GM23248 (cell line): ENCODE data around the gene TOMM6. TPM values are rescaled to one million over a fixed set of nuclear protein-coding genes. Genes with fewer than 3 reads are reported as not detected.

Experiments used
- DNase-seq: peaks from one replicate; pipeline ENCODE4 v3.0.0-alpha.2; 2015
- H2AFZ ChIP-seq: fragments of 200-600 bp; sonication (generic); 2 replicates; pipeline ENCODE4 v1.6.1; 2016; ENCODE audit warnings: antibody characterized with exemption
- H3F3A ChIP-seq: fragments of 200-600 bp; sonication (generic); 2 replicates; pipeline ENCODE4 v1.6.1; 2016; ENCODE audit warnings: mild to moderate bottlenecking, antibody characterized with exemption, mixed run types; ENCODE audit not compliant: insufficient read depth
- H3K27ac ChIP-seq: fragments of 200-600 bp; sonication (generic); 2 replicates; pipeline ENCODE4 v1.5.1; 2016; ENCODE audit warnings: mild to moderate bottlenecking
- H3K27me3 ChIP-seq: fragments of 200-600 bp; sonication (generic); replicated peaks from 2 replicates; pipeline ENCODE4 v1.6.1; 2016; ENCODE audit warnings: mild to moderate bottlenecking; ENCODE audit not compliant: insufficient read depth
- H3K36me3 ChIP-seq: fragments of 200-600 bp; sonication (generic); 2 replicates; pipeline ENCODE4 v1.6.1; 2016; ENCODE audit warnings: low read depth, mild to moderate bottlenecking
- H3K4me1 ChIP-seq: fragments of 200-600 bp; sonication (generic); 2 replicates; pipeline ENCODE4 v1.6.1; 2016; ENCODE audit warnings: mild to moderate bottlenecking; ENCODE audit not compliant: insufficient read depth
- H3K4me2 ChIP-seq: fragments of 200-600 bp; sonication (generic); one replicate; pipeline ENCODE4 v1.6.1; 2016; ENCODE audit warnings: mild to moderate bottlenecking; ENCODE audit not compliant: unreplicated experiment
- H3K4me3 ChIP-seq: fragments of 200-600 bp; sonication (generic); 2 replicates; pipeline ENCODE4 v1.5.1; 2016; ENCODE audit warnings: mild to moderate bottlenecking
- H3K79me2 ChIP-seq: fragments of 200-600 bp; sonication (generic); 2 replicates; pipeline ENCODE4 v1.6.1; 2016; ENCODE audit warnings: mild to moderate bottlenecking; ENCODE audit not compliant: insufficient read depth
- H3K9ac ChIP-seq: fragments of 200-600 bp; sonication (generic); 2 replicates; pipeline ENCODE4 v1.6.1; 2016; ENCODE audit warnings: mild to moderate bottlenecking
- H3K9me2 ChIP-seq: fragments of 200-600 bp; sonication (generic); 2 replicates; pipeline ENCODE4 v1.6.1; 2016; ENCODE audit warnings: mixed run types, mild to moderate bottlenecking, moderate library complexity; ENCODE audit not compliant: insufficient read depth
- H3K9me3 ChIP-seq: fragments of 200-600 bp; sonication (generic); one replicate; pipeline ENCODE4 v1.6.1; 2017; ENCODE audit warnings: low read depth
- H4K20me1 ChIP-seq: fragments of 200-600 bp; sonication (generic); 2 replicates; pipeline ENCODE4 v1.6.0; 2016; ENCODE audit not compliant: insufficient read depth
- EZH2 ChIP-seq: fragments of 200-600 bp; sonication (generic); IDR thresholded peaks from 2 replicates; pipeline ENCODE4 v1.6.1; 2018; ENCODE audit warnings: antibody characterized with exemption, mild to moderate bottlenecking; ENCODE audit not compliant: insufficient read depth, poor library complexity, severe bottlenecking
- EZH2phosphoT487 ChIP-seq: fragments of 200-600 bp; sonication (generic); IDR thresholded peaks from 2 replicates; pipeline ENCODE4 v1.6.1; 2018; ENCODE audit warnings: antibody characterized with exemption, moderate library complexity, mild to moderate bottlenecking, low read depth; ENCODE audit not compliant: insufficient read depth
- WGBS, 2 experiments: methylation state at CpG; one replicate each; pipeline ENCODE4 v1.1.6; 2015 to 2017; ENCODE audit warnings: low lambda C conversion rate in 2 of 2, low coverage in 1 of 2; ENCODE audit errors: missing lambda C conversion rate in 2 of 2; 5-methylcytosine and 5-hydroxymethylcytosine counted together
- in situ Hi-C: fragments of 300-500 bp; cut with MboI; formaldehyde crosslinking; loops from 2 replicates; pipeline ENCODE4 v1.15.0; 2020
- polyA plus RNA-seq: library from polyadenylated mRNA; unstranded; fragments of >200 nt; fragmentation: Nextera tagmentation; extraction: Ambion mirVana; gene quantifications from 2 replicates; pipeline ENCODE4 v1.2.1, GENCODE V29; 2016
- total RNA-seq: library from RNA; depleted of rRNA; stranded (reverse); fragments of >200 nt; shearing (Covaris generic); gene quantifications from 2 replicates; pipeline ENCODE4 v1.2.3, GENCODE V29; 2014

The TOMM6 gene
- total and polyA plus RNA-seq, 2 experiments from 2014 or later, result 136 to 204 TPM

GRCh38 chr6:41821266-41821665 lies 33.8 kb downstream of the TOMM6 start:
- in situ Hi-C loops, result no loop called here
- no peak overlapping the region for H3K9ac ChIP-seq
- no peaks in the 10 kb centered on the region for H3K4me1 ChIP-seq
- no peak for TF ChIP-seq EZH2phosphoT487
- TF ChIP-seq EZH2, result no peak
- no peaks in the 10 kb centered on the region for H4K20me1 ChIP-seq
- no peaks in the 10 kb centered on the region for H3K36me3 ChIP-seq
- no peaks in the 10 kb centered on the region for H3K79me2 ChIP-seq
- H3K4me2 ChIP-seq, result no peak overlapping the region
- H2AFZ ChIP-seq, result no peak overlapping the region
- no peaks in the 10 kb centered on the region for H3F3A ChIP-seq
- no peak overlapping the region for H3K27ac ChIP-seq
- no peak for DNase-seq
- WGBS, 2 experiments, result 93 to 96% methylated on average over 4 of the region's 4 CpGs
- no peaks in the 10 kb centered on the region for H3K27me3 ChIP-seq
- H3K9me3 ChIP-seq, result no peaks in the 10 kb centered on the region
- no peak overlapping the region for H3K4me3 ChIP-seq
- H3K9me2 ChIP-seq, result no peaks in the 10 kb centered on the region

- H4K20me1 ChIP-seq, result no peaks in the 10 kb centered on the region
These were observed 34.5 kb downstream of the TOMM6 start for GRCh38 chr6:41822021-41822420.

GRCh38 chr6:41823178-41823577 lies 35.7 kb downstream of the TOMM6 start:
- no peak overlapping the region for H3K27ac ChIP-seq
- H3K79me2 ChIP-seq, result no peaks in the 10 kb centered on the region
- no peak overlapping the region for H3K9ac ChIP-seq
- H3F3A ChIP-seq, result no peaks in the 10 kb centered on the region
- no peak overlapping the region for H3K4me2 ChIP-seq
- no peaks in the 10 kb centered on the region for H3K4me1 ChIP-seq
- 96 to 100% methylated on average over 1 of the region's 1 CpG for WGBS, 2 experiments
- TF ChIP-seq EZH2 (no peak), EZH2phosphoT487 (no peak)
- in situ Hi-C loops, result no loop called here
- no peaks in the 10 kb centered on the region for H3K36me3 ChIP-seq
- H4K20me1 ChIP-seq, result no peaks in the 10 kb centered on the region
- H3K27me3 ChIP-seq, result no peaks in the 10 kb centered on the region
- no peaks in the 10 kb centered on the region for H3K9me2 ChIP-seq
- H3K4me3 ChIP-seq, result no peak overlapping the region
- no peak for DNase-seq
- H2AFZ ChIP-seq, result no peak overlapping the region
- H3K9me3 ChIP-seq, result no peaks in the 10 kb centered on the region

More at GRCh38 chr6:41822021-41822420, 34.5 kb downstream of the TOMM6 start:
- 88 to 93% methylated on average over 1 of the region's 1 CpG for WGBS, 2 experiments
- no peaks in the 10 kb centered on the region for H3K36me3 ChIP-seq
- H3K9me3 ChIP-seq, result no peaks in the 10 kb centered on the region
- no peak overlapping the region for H3K9ac ChIP-seq
- in situ Hi-C loops, result no loop called here
- H3K27me3 ChIP-seq, result no peaks in the 10 kb centered on the region
- H3K79me2 ChIP-seq, result no peaks in the 10 kb centered on the region
- no peak overlapping the region for H3K4me2 ChIP-seq
- no peak for DNase-seq
- no peak overlapping the region for H2AFZ ChIP-seq
- no peak overlapping the region for H3K4me3 ChIP-seq
- H3K9me2 ChIP-seq, result no peaks in the 10 kb centered on the region
- H3F3A ChIP-seq, result no peaks in the 10 kb centered on the region
- H3K27ac ChIP-seq, result no peak overlapping the region
- TF ChIP-seq EZH2phosphoT487 (no peak), EZH2 (no peak)
- no peaks in the 10 kb centered on the region for H3K4me1 ChIP-seq

GRCh38 chr6:41824571-41825569 lies 37.4 kb downstream of the TOMM6 start:
- in situ Hi-C loops, result loop anchor here (25.0 kb wide), 1 partner anchor 212 kb away; no protein-coding TSS in a partner anchor
- Histone ChIP-seq H3K27ac (no peak overlapping the region), H3K4me2 (no peak overlapping the region), H3K4me1 (no peaks in the 10 kb centered on the region), H3F3A (no peaks in the 10 kb centered on the region), H3K9me2 (no peaks in the 10 kb centered on the region), H4K20me1 (no peaks in the 10 kb centered on the region), H3K36me3 (no peaks in the 10 kb centered on the region), H3K4me3 (no peak overlapping the region), H2AFZ (no peak overlapping the region), H3K9ac (no peak overlapping the region), H3K9me3 (no peaks in the 10 kb centered on the region), H3K27me3 (no peaks in the 10 kb centered on the region), H3K79me2 (no peaks in the 10 kb centered on the region)
- no peak for TF ChIP-seq EZH2
- TF ChIP-seq EZH2phosphoT487, result no peak
- 84 to 90% methylated on average over 13 of the region's 13 CpGs for WGBS, 2 experiments
- no peak for DNase-seq
